OCI-LY7 (cell line): ENCODE results near the gene PGA5. TPM values are rescaled to one million over a fixed set of nuclear protein-coding genes. Genes with fewer than 3 reads are reported as not detected.
A peak's percentile ranks its signal among the peaks of the same experiment; 100 is the strongest.

ENCODE experiments used
- BruUV-seq: library from RNA; stranded (reverse); fragments of 400-500 nt; replicated peaks from 2 replicates; lab custom pipeline; 2021; lab: Mats Ljungman, UMichigan
- CTCF ChIA-PET: fragments of 300-600 bp; sonication (Branson Sonifier 250); formaldehyde crosslinking; loops from one replicate; lab custom pipeline; 2022; ENCODE audit warnings: antibody characterized with exemption; ENCODE audit not compliant: unreplicated experiment; lab: Charles Lee
- POLR2A ChIA-PET: fragments of 300-600 bp; sonication (Branson Sonifier 250); formaldehyde crosslinking; loops from one replicate; lab custom pipeline; 2022; ENCODE audit warnings: antibody characterized with exemption; lab: Charles Lee
- DNase-seq: peaks from one replicate; pipeline ENCODE4 v3.0.0-alpha.2; 2015; ENCODE audit warnings: low spot score
- H2AFZ ChIP-seq: fragments of 200-600 bp; sonication (generic), shearing (Covaris generic); 2 replicates; pipeline ENCODE4 v1.6.1; 2014; ENCODE audit warnings: mild to moderate bottlenecking, antibody characterized with exemption, low read length, moderate library complexity
- H3K27ac ChIP-seq: fragments of 200-600 bp; sonication (generic); 2 replicates; pipeline ENCODE4 v1.5.1; 2014; ENCODE audit warnings: mixed run types, low read depth, mild to moderate bottlenecking, moderate library complexity, low read length, inconsistent platforms; ENCODE audit not compliant: poor library complexity, severe bottlenecking
- H3K36me3 ChIP-seq: fragments of 200-600 bp; sonication (generic); 2 replicates; pipeline ENCODE4 v1.6.1; 2014; ENCODE audit warnings: mild to moderate bottlenecking, antibody characterized with exemption, low read length, moderate library complexity, mixed read lengths; ENCODE audit not compliant: insufficient read depth
- H3K4me1 ChIP-seq: fragments of 200-600 bp; sonication (generic); 2 replicates; pipeline ENCODE4 v1.5.1; 2014; ENCODE audit warnings: mild to moderate bottlenecking, low read length; ENCODE audit not compliant: insufficient read depth, poor library complexity, severe bottlenecking
- H3K4me2 ChIP-seq: fragments of 200-600 bp; sonication (generic); 2 replicates; pipeline ENCODE4 v1.6.1; 2014; ENCODE audit warnings: mild to moderate bottlenecking, low read length
- H3K4me3 ChIP-seq: fragments of 200-600 bp; sonication (generic); 2 replicates; pipeline ENCODE4 v1.5.1; 2014; ENCODE audit warnings: mild to moderate bottlenecking, low read depth, low read length; ENCODE audit not compliant: poor library complexity, severe bottlenecking
- H3K79me2 ChIP-seq: fragments of 200-600 bp; sonication (generic); 2 replicates; pipeline ENCODE4 v1.6.1; 2016; ENCODE audit warnings: low read depth, mild to moderate bottlenecking, low read length, moderate library complexity, mixed read lengths; ENCODE audit not compliant: insufficient read depth
- H3K9me2 ChIP-seq: fragments of 200-600 bp; sonication (generic); 2 replicates; pipeline ENCODE4 v1.6.1; 2016; ENCODE audit warnings: mild to moderate bottlenecking, low read length, mixed read lengths; ENCODE audit not compliant: insufficient read depth
- H3K9me3 ChIP-seq: fragments of 200-600 bp; sonication (generic); 2 replicates; pipeline ENCODE4 v1.6.1; 2014; ENCODE audit warnings: mild to moderate bottlenecking, mixed run types, low read length, mixed read lengths
- H4K20me1 ChIP-seq: fragments of 200-600 bp; sonication (generic); 2 replicates; pipeline ENCODE4 v1.6.1; 2014; ENCODE audit warnings: mild to moderate bottlenecking, antibody characterized with exemption, low read length, moderate library complexity, mixed read lengths; ENCODE audit not compliant: insufficient read depth
- EZH2phosphoT487 ChIP-seq: fragments of 200-600 bp; sonication (generic); IDR thresholded peaks from 2 replicates; pipeline ENCODE4 v1.6.1; 2018; ENCODE audit warnings: low read depth, borderline replicate concordance, mild to moderate bottlenecking, mixed run types, antibody characterized with exemption, low read length, moderate library complexity, mixed read lengths
- intact Hi-C: fragments of 100-400 bp; cut with micrococcal nuclease; formaldehyde crosslinking; loops from one replicate; pipeline ENCODE4 v1.10.0; 2022; ENCODE audit not compliant: unreplicated experiment
- total RNA-seq, 2 experiments: library from RNA; depleted of rRNA in 1 of 2; stranded (reverse); fragments of >200 nt in 1 of 2; shearing (Covaris generic) in 1 of 2; gene quantifications; 2 replicates each; pipeline ENCODE4 v1.2.3, GENCODE V29; 2014 to 2022
- TF ChIP-seq, protein P1 (sequence below): fragments of 200-600 bp; sonication (generic); conservative IDR thresholded peaks from 2 replicates; pipeline ENCODE4 v1.5.1; 2014; ENCODE audit warnings: mild to moderate bottlenecking, antibody characterized with exemption, low read length, moderate library complexity, mixed read lengths

PGA5 gene
- total RNA-seq, 2 experiments from 2014 or later = not detected

DNA sequence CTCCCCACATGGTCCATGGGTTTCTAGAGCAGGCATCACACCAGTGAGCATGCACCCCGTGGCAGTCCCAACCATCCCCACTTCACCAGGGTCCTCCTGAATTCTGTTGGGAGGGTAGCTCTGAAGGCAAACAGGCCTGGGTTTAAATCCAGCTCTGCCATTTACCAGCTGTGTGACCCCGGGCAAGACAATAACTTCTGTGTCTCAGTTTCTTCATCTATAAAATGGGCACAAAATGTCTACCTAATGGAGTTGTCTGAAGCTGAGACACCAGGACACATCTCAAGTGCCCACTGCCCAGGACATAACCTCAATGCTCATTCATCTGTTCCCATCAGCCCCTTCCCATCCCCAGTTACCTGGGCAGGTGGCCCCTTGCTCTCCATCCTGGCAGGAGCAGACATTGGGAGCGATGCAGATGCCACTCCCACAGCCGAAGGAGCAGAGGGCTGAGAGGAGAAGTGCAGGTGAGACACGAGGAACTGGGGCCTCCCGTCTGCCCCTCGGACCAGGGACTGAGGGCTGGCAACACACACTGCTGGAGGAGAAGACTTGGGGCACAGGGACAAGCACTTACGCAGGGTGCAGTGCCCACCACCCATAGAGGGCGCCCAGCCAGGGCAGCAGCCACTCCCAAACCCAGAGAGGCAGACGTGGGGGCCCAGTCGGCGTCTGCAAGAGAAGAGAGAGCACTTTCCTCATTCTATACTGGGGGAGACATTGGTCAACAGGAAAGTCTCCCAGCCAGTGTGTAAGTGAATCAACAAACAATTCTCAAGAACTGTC, 50.1 kb downstream of the PGA5 start:
- Histone ChIP-seq H3K4me1 (peaks cover 24% of the 10 kb centered on the region), H3K9me2 (no peaks in the 10 kb centered on the region), H3K4me2 (no peak overlapping the region), H3K27ac (no peak overlapping the region), H3K36me3 (no peaks in the 10 kb centered on the region), H4K20me1 (no peaks in the 10 kb centered on the region), H2AFZ (no peak overlapping the region), H3K9me3 (no peaks in the 10 kb centered on the region), H3K4me3 (no peak overlapping the region), H3K79me2 (no peaks in the 10 kb centered on the region)
- no peak for TF ChIP-seq EZH2phosphoT487
- TF ChIP-seq, protein P1, sequence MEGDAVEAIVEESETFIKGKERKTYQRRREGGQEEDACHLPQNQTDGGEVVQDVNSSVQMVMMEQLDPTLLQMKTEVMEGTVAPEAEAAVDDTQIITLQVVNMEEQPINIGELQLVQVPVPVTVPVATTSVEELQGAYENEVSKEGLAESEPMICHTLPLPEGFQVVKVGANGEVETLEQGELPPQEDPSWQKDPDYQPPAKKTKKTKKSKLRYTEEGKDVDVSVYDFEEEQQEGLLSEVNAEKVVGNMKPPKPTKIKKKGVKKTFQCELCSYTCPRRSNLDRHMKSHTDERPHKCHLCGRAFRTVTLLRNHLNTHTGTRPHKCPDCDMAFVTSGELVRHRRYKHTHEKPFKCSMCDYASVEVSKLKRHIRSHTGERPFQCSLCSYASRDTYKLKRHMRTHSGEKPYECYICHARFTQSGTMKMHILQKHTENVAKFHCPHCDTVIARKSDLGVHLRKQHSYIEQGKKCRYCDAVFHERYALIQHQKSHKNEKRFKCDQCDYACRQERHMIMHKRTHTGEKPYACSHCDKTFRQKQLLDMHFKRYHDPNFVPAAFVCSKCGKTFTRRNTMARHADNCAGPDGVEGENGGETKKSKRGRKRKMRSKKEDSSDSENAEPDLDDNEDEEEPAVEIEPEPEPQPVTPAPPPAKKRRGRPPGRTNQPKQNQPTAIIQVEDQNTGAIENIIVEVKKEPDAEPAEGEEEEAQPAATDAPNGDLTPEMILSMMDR = peak; percentile 65
- DNase-seq = no peak
- intact Hi-C loops = no loop called here
- no TSS peak for BruUV-seq
- ChIA-PET CTCF (no interaction called here), POLR2A (interaction anchor here (0.6 kb wide), 1 partner anchor 361 kb away, joined by 3 read pairs; no protein-coding TSS in a partner anchor)

DNA sequence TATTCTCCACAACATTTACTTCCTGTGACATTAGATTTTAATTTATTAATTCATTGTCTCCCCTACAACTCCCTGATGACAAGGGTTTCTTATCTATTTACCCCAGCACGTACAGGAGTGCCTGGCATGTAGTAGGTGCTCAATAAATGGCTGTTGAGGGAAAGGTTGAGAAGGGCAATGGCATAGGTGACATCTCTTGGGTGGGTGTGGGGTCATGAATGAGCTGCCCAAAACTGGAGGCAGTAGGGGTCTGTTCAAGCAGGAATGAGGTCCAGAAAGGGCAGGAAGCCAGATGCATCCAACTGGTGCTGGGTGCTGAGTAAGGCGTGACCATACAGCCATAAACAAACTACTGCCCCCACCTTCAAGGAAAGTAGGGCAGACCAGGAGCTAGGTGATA, 51.4 kb downstream of the PGA5 start:
- no peaks in the 10 kb centered on the region for H3K9me3 ChIP-seq
- H3K79me2 ChIP-seq = no peaks in the 10 kb centered on the region
- intact Hi-C loops = no loop called here
- no peak overlapping the region for H3K27ac ChIP-seq
- H4K20me1 ChIP-seq = no peaks in the 10 kb centered on the region
- no peaks in the 10 kb centered on the region for H3K9me2 ChIP-seq
- TF ChIP-seq, protein P1 = no peak
- no peak for TF ChIP-seq EZH2phosphoT487
- ChIA-PET POLR2A (no interaction called here), CTCF (interaction anchor here (0.5 kb wide), 1 partner anchor 16 kb away, joined by 3 read pairs; no protein-coding TSS in a partner anchor)
- no TSS peak for BruUV-seq
- no peak for DNase-seq
- H3K36me3 ChIP-seq = peaks cover 5% of the 10 kb centered on the region; the same call in 1 of the 2 replicates
- H3K4me3 ChIP-seq = no peak overlapping the region
- no peak overlapping the region for H3K4me2 ChIP-seq
- H3K4me1 ChIP-seq = peaks cover 24% of the 10 kb centered on the region
- H2AFZ ChIP-seq = no peak overlapping the region
